HepG2 (cell line): ENCODE results near the gene MIEF1. TPM values are rescaled to one million over a fixed set of nuclear protein-coding genes. Genes with fewer than 3 reads are reported as not detected.
A peak's percentile ranks its signal among the peaks of the same experiment; 100 is the strongest.

Experiments used
- GMEB1 ChIP-seq: sonication (generic); formaldehyde crosslinking; IDR thresholded peaks from 2 replicates; pipeline ENCODE4 v1.5.1; 2020; ENCODE audit warnings: missing genetic modification reagents, mild to moderate bottlenecking, borderline replicate concordance
- HCFC1 ChIP-seq: fragments of 150-350 bp; IDR thresholded peaks from 2 replicates; pipeline ENCODE4 v1.6.1; 2014; ENCODE audit warnings: low read depth, low read length
- HDAC2 ChIP-seq: sonication (generic); formaldehyde crosslinking; IDR thresholded peaks from 2 replicates; pipeline ENCODE4 v1.4.0; 2020; ENCODE audit warnings: missing genetic modification reagents
- HMGXB3 ChIP-seq: sonication (generic); formaldehyde crosslinking; IDR thresholded peaks from 2 replicates; pipeline ENCODE4 v1.4.0; 2020; ENCODE audit warnings: missing genetic modification reagents, borderline replicate concordance
- IRF1 ChIP-seq: sonication (generic); formaldehyde crosslinking; IDR thresholded peaks from 2 replicates; pipeline ENCODE4 v1.4.0; 2020; ENCODE audit warnings: low read depth, mild to moderate bottlenecking, missing genetic modification reagents
- IRF9 ChIP-seq: sonication (generic); formaldehyde crosslinking; IDR thresholded peaks from 2 replicates; pipeline ENCODE4 v1.8.0; 2022; ENCODE audit warnings: missing genetic modification reagents, mild to moderate bottlenecking, borderline replicate concordance
- MAZ ChIP-seq, 2 experiments: sonication (generic) in 1 of 2; formaldehyde crosslinking in 1 of 2; IDR thresholded peaks; 2 replicates each; pipeline versions ENCODE4 v1.5.0 to v1.6.1; 2012 to 2020; ENCODE audit warnings: low read depth in 2 of 2, mild to moderate bottlenecking in 2 of 2, borderline replicate concordance in 1 of 2, improper control_type of control experiment in 1 of 2, low read length in 1 of 2, missing genetic modification reagents in 1 of 2, moderate library complexity in 1 of 2
- SOX6 ChIP-seq, 2 experiments: fragments of 450-650 bp in 1 of 2; sonication (generic) in 1 of 2; formaldehyde crosslinking in 1 of 2; IDR thresholded peaks; 2 replicates each; pipeline versions ENCODE4 v1.4.0 to v1.6.1; 2017 to 2020; ENCODE audit warnings: antibody characterized with exemption in 1 of 2, mild to moderate bottlenecking in 1 of 2, missing genetic modification reagents in 1 of 2
- SRSF9 ChIP-seq: fragments of 200-400 bp; formaldehyde crosslinking; IDR thresholded peaks from 2 replicates; pipeline ENCODE4 v1.6.1; 2018; ENCODE audit warnings: borderline replicate concordance, mild to moderate bottlenecking, low read depth, low read length; ENCODE audit not compliant: insufficient read depth, poor library complexity, severe bottlenecking
- ZNF343 ChIP-seq: sonication (generic); formaldehyde crosslinking; IDR thresholded peaks from 2 replicates; pipeline ENCODE4 v1.4.0; 2020; ENCODE audit warnings: mild to moderate bottlenecking, missing genetic modification reagents
- ZSCAN21 ChIP-seq: sonication (generic); formaldehyde crosslinking; IDR thresholded peaks from 2 replicates; pipeline ENCODE4 v1.8.0; 2022; ENCODE audit warnings: mild to moderate bottlenecking, missing genetic modification reagents, moderate library complexity, borderline replicate concordance
- polyA plus RNA-seq, 8 experiments: library from polyadenylated mRNA; depleted of rRNA in 3 of 8; stranded (reverse) in 7 of 8; unstranded in 1 of 8; fragments of >200 nt; fragmentation: Illumina TruSeq in 4 of 8; extraction: Trizol in 4 of 8; gene quantifications; 2 replicates each; pipeline versions ENCODE4 v1.2.1 to v1.2.3, GENCODE V29; 2011 to 2016; ENCODE audit warnings: low read depth in 4 of 8, missing spikeins in 1 of 8, mixed read lengths in 1 of 8; ENCODE audit not compliant: insufficient read depth in 1 of 8
- total RNA-seq, 5 experiments: library from RNA; depleted of rRNA; stranded (reverse); fragments of >200 nt; fragmentation: Illumina TruSeq; extraction: Trizol; gene quantifications; 2 replicates each; pipeline ENCODE4 v1.2.3, GENCODE V29; 2016; ENCODE audit warnings: low read depth in 1 of 5

The MIEF1 gene
- total and polyA plus RNA-seq, 2 of the 13 experiments (the other 11 are each of a cell fraction or from before 2014, with no cell fraction given) = 21.7 to 34.8 TPM

GRCh38 chr22:39545386-39546365 is 43.6 kb downstream of the MIEF1 start (continued):
- peak; percentile 92 for TF ChIP-seq HMGXB3 (CRISPR knock-in tag)
- TF ChIP-seq HCFC1 = no peak
- no peak for TF ChIP-seq SRSF9
- TF ChIP-seq IRF9 (CRISPR knock-in tag) = peak; percentile 50; the same call in 1 of the 2 replicates
- no peak for TF ChIP-seq MAZ (IDR thresholded peaks at IDR 0.05; ENCODE audit: borderline replicate concordance, low read depth, low read length)
- peak; percentile 58; the same call in 1 of the 2 replicates for TF ChIP-seq MAZ (CRISPR knock-in tag; IDR thresholded peaks at IDR 0.05; ENCODE audit: low read depth)
- TF ChIP-seq ZNF343 = 0 out of 2 replicates have a peak, but pooled peaks have one; percentile 58
- peak; percentile 89 for TF ChIP-seq HDAC2
- TF ChIP-seq GMEB1 = no peak
- TF ChIP-seq ZSCAN21 (CRISPR knock-in tag) = peak; percentile 60; the same call in 1 of the 2 replicates
- no peak for TF ChIP-seq SOX6 (IDR thresholded peaks at IDR 0.05)
- TF ChIP-seq SOX6 (CRISPR knock-in tag; IDR thresholded peaks at IDR 0.05) = no peak
- no peak for TF ChIP-seq IRF1 (CRISPR knock-in tag)
